GM12865 (cell line): ENCODE data around the gene RAD50.

Source experiments
- DNase-seq: peaks from one replicate; pipeline ENCODE4 v3.0.0; 2010; ENCODE audit warnings: low read depth
- H3K4me3 ChIP-seq: 2 replicates; pipeline ENCODE4 v1.5.1; 2011; ENCODE audit warnings: mild to moderate bottlenecking, low read depth, low read length, control low read depth
- TF ChIP-seq, protein P1 (sequence below): IDR thresholded peaks from 2 replicates; pipeline ENCODE4 v1.5.1; 2011; ENCODE audit warnings: low read length, control low read depth, low read depth, inconsistent platforms; ENCODE audit not compliant: insufficient read depth; ENCODE audit errors: missing control alignments

RAD50 gene

DNA sequence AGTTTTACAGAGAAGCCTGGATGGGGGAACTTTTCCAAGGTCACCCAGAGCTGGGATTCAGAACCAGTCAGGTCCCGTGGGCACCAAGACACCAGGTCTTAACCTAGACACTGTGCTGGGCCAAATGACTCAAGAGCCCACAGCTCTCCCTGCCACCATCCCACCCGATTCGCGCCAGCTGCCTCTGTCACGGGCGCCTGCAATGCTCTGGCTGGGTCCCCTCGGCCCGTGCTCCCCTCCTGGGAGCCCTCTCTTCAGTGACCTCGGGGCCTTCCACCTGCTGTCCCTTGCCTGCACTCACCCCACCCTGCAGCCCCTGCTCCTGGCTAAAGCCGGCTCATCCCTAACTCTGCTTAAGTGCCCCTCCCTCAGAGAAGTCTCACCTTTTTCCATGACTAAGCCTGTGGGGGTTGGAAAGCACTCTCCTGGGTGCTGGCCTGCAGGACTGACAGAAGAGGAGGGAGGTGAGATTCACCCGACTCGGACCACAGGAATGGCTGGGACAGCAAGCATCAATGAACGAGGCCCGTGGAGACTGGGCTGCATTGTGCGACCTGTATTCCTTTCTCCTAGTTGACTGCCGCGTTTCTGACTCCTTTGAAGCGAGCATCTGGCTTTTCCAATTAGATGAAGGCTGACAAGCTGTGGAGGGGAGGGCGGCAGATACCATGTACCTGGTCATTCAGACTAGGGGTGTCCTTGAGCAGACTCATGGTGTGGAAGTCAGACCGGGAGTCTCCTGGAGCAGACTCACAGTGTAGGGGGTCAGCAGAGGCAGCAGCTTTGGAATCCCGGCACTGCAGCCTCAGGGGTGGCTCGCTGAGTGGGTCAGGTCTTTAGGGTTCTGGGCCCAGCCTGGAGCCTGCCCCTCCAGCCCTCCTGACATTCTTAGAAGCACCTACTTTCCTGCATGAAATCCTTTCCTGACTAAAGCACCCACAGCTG lies 111.3 kb downstream of the RAD50 start:
- TF ChIP-seq, protein P1, sequence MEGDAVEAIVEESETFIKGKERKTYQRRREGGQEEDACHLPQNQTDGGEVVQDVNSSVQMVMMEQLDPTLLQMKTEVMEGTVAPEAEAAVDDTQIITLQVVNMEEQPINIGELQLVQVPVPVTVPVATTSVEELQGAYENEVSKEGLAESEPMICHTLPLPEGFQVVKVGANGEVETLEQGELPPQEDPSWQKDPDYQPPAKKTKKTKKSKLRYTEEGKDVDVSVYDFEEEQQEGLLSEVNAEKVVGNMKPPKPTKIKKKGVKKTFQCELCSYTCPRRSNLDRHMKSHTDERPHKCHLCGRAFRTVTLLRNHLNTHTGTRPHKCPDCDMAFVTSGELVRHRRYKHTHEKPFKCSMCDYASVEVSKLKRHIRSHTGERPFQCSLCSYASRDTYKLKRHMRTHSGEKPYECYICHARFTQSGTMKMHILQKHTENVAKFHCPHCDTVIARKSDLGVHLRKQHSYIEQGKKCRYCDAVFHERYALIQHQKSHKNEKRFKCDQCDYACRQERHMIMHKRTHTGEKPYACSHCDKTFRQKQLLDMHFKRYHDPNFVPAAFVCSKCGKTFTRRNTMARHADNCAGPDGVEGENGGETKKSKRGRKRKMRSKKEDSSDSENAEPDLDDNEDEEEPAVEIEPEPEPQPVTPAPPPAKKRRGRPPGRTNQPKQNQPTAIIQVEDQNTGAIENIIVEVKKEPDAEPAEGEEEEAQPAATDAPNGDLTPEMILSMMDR = no peak
- H3K4me3 ChIP-seq = no peak overlapping the region
- no peak for DNase-seq

DNA sequence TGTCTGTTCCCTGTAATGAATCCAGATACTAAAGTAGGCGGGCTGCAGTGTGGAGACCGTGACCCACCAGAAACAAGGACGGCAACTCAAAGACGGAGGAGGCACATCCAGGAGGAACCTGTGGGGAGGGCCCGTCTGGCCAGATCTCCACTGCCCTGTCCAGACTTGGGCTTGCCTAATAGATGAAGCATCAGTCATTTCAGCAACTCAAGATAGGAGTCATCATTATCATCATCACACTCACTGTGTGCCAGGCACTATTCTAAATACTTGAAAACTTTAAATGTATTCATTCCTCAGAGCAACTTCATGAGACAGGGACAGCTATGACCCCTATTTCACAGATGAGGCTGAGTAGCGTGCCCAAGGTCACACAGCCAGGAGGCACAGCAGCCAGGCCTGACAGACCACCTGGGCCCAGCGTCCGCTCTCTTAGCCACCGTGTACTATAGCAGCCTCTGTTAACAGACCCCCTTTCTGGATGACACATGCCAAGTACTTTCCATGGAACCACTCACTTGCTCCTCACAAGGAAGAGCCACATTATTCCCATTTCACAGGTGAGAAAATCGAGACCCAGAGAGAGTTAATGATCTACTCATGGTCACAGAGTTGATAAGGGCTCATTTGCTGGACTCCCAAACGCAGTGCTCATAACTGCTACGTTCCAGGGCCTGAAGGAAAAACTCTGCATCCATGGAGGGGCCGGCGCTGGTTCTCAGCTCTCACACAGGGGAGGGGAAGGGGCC lies 112.1 kb downstream of the RAD50 start:
- TF ChIP-seq, protein P1 = no peak
- H3K4me3 ChIP-seq = no peak overlapping the region
- no peak for DNase-seq

DNA sequence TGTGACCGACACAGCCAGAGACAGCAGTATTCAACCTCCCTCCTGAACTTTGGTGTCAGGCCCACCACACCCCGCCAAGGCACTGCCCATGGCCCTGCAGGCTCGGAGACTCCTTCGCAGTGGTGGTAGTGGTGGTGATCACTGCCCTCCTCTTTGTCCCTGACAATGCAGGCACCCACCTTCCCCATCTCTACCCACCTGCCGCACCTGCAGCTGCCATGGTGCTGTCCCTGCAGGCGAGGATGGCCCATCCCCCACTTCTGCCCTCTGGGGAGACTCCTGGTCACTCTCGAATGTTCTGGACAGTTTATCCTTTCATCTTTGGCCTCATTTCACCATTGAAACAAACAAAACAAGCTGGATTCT lies 112.7 kb downstream of the RAD50 start:
- TF ChIP-seq, protein P1 = no peak
- H3K4me3 ChIP-seq = no peak overlapping the region
- no peak for DNase-seq

DNA sequence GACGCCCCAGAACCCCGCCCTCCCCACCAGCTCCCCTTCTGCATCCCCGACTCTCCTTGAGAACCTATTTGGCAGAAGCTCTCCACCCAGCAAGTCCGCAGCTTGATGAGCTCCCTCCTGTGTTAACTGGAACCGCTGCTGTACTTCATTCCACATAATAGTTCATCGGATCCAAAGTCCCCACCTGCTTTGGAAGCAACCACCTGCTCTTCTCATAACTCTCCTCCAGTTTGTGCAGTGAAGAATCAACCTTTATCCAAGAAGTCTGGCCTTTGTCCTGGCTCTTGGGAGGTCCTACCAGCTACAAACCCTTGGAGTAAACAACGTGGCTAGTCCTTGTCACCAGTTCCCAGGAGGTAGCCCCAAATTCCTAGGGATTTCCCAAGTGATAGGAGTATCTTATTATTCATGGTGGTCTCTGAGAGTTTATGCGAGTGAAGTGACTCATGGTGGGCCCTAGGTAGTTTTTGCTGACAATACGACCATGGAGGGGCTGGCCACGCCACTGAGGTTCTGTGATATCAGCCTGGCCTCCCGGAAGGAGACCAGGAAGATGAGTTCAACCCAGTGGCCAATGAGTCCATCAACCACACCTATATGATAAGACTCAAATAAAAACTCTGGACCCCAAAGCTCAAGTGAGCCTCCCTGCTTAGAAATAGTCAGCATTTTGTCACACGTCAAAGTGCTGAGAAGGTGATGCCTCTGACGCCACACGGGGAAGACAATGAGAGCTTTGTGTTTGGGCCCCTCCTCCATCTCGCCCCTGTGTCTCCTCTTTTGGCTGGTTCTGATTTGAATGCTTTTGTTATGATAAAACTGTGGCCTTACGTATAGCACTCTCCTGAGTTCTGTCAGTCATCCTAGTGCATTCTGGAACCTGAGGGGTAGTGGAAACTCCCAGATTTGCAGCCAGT lies 113.4 kb downstream of the RAD50 start:
- H3K4me3 ChIP-seq = no peak overlapping the region
- TF ChIP-seq, protein P1 = no peak
- DNase-seq = no peak

DNA sequence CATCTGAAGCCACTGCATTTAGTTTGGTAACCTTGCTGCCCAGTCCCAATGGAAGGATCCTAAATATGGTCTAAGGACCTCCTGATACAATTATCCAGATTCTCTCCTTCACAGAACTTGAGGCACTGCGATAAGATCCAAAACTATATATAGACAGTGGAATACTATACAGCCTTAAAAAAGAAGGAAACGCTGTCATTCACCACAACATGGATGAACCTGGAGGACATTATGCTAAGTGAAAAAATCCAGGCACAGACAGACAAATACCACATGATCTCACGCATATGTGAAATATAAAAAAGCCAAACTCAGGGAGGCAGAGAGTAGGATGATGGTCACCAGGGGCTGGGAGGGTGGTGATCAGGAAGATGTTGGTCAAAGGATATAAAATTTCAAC lies 114.2 kb downstream of the RAD50 start:
- no peak for DNase-seq
- TF ChIP-seq, protein P1 = no peak
- H3K4me3 ChIP-seq = no peak overlapping the region

DNA sequence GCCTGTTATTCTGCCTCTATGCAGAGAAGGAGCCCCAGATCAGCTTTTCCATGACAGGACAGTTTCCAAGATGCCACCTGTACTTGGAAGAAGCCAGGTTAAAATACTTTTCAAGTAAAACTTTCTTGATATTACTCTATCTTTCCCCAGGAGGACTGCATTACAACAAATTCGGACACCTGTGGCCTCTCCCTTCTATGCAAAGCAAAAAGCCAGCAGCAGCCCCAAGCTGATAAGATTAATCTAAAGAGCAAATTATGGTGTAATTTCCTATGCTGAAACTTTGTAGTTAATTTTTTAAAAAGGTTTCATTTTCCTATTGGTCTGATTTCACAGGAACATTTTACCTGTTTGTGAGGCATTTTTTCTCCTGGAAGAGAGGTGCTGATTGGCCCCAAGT lies 116.7 kb downstream of the RAD50 start:
- no peak overlapping the region for H3K4me3 ChIP-seq
- TF ChIP-seq, protein P1 = no peak
- no peak for DNase-seq
